Stimulated activated CD4-positive, alpha-beta T cell treated with anti-CD3 and anti-CD28 coated beads, Interleukin-4, amount 100 ng/mL, for 4 hours (primary cell): ENCODE results near the gene OTOGL.

Experiments used
- DNase-seq, 2 experiments: peaks; one replicate each; pipeline ENCODE4 v3.0.0-alpha.2; 2020

OTOGL gene

GRCh38 chr12:80404629-80405028, 305.3 kb downstream of the OTOGL start:
- no peak for DNase-seq

GRCh38 chr12:80406253-80406652, 306.9 kb downstream of the OTOGL start:
- no peak for DNase-seq

- no peak for DNase-seq
Measured at GRCh38 chr12:80411787-80412186, 312.4 kb downstream of the OTOGL start.

- no peak for DNase-seq
Measured at GRCh38 chr12:80412343-80412953, 313.1 kb downstream of the OTOGL start.

GRCh38 chr12:80413462-80413861, 314.1 kb downstream of the OTOGL start:
- no peak for DNase-seq

GRCh38 chr12:80415466-80415865, 316.1 kb downstream of the OTOGL start:
- DNase-seq: no peak

GRCh38 chr12:80419644-80420043, 320.3 kb downstream of the OTOGL start:
- DNase-seq: no peak

GRCh38 chr12:80420075-80420474, 320.7 kb downstream of the OTOGL start:
- DNase-seq: no peak

- no peak for DNase-seq
Measured at GRCh38 chr12:80422550-80422949, 323.2 kb downstream of the OTOGL start.
